Endothelial cell of umbilical vein (primary cell): ENCODE data around the gene IRF2. TPM values are rescaled to one million over a fixed set of nuclear protein-coding genes. Genes with fewer than 3 reads are reported as not detected.

ENCODE experiments used
- BruUV-seq: library from RNA; stranded (reverse); fragments of 400-500 nt; replicated peaks from 2 replicates; lab custom pipeline; 2021; lab: Mats Ljungman, UMichigan
- CTCF ChIA-PET: fragments of 300-600, 350-600 bp; sonication (Branson Sonifier 250); formaldehyde crosslinking; loops from one replicate; lab custom pipeline; 2021; ENCODE audit warnings: antibody characterized with exemption, inconsistent platforms; lab: Charles Lee
- POLR2A ChIA-PET: fragments of 300-600, 350-600 bp; sonication (Branson Sonifier 250); formaldehyde crosslinking; loops from one replicate; lab custom pipeline; 2021; ENCODE audit warnings: antibody characterized with exemption, inconsistent platforms; lab: Charles Lee
- DNase-seq: peaks from one replicate; pipeline ENCODE4 v3.0.0-alpha.2; 2011; ENCODE audit warnings: low read depth, low spot score
- FAIRE-seq: peaks from 2 replicates; lab custom pipeline; 2011; peaks lifted over from hg19 to GRCh38; lab: Jason Lieb, UNC
- H2AFZ ChIP-seq: 2 replicates; pipeline ENCODE4 v1.6.0; 2012; ENCODE audit warnings: low read depth, low read length, control low read depth, inconsistent platforms
- H3K27ac ChIP-seq: 2 replicates; pipeline ENCODE4 v1.5.1; 2011; ENCODE audit warnings: low read depth, mild to moderate bottlenecking, control low read depth, low read length, moderate library complexity; ENCODE audit not compliant: insufficient read depth
- H3K27me3 ChIP-seq, 2 experiments: 2 replicates each; pipeline versions ENCODE4 v1.6.0 to v1.6.1; 2011; ENCODE audit warnings: low read length in 2 of 2, mixed read lengths in 1 of 2; ENCODE audit not compliant: control insufficient read depth in 2 of 2, insufficient read depth in 2 of 2
- H3K36me3 ChIP-seq, 2 experiments: 2 replicates in 1 of 2; 3 replicates in 1 of 2; pipeline ENCODE4 v1.5.1; 2011; ENCODE audit warnings: low read length in 2 of 2, mild to moderate bottlenecking in 1 of 2, moderate library complexity in 1 of 2; ENCODE audit not compliant: control insufficient read depth in 2 of 2, insufficient read depth in 2 of 2; ENCODE audit errors: extremely low read depth in 1 of 2
- H3K4me1 ChIP-seq: 3 replicates; pipeline ENCODE4 v1.5.1; 2011; ENCODE audit warnings: mild to moderate bottlenecking, low read length; ENCODE audit not compliant: control insufficient read depth, insufficient read depth; ENCODE audit errors: extremely low read depth
- H3K4me2 ChIP-seq: 2 replicates; pipeline ENCODE4 v1.6.1; 2011; ENCODE audit warnings: low read length, control low read depth, mixed read lengths; ENCODE audit not compliant: insufficient read depth
- H3K4me3 ChIP-seq, 3 experiments: fragments of 200-600 bp in 1 of 3; sonication (generic), shearing (Covaris generic) in 1 of 3; replicated peaks in 1 of 3; 2 replicates each; pipeline ENCODE4 v1.5.1; 2011 to 2016; ENCODE audit warnings: control low read depth in 3 of 3, low read length in 3 of 3, mild to moderate bottlenecking in 2 of 3, inconsistent platforms in 1 of 3, low read depth in 1 of 3, moderate library complexity in 1 of 3; ENCODE audit not compliant: insufficient read depth in 1 of 3
- H3K79me2 ChIP-seq: 2 replicates; pipeline ENCODE4 v1.6.0; 2012; ENCODE audit warnings: low read length, inconsistent platforms; ENCODE audit not compliant: control insufficient read depth, insufficient read depth
- H3K9ac ChIP-seq: replicated peaks from 2 replicates; pipeline ENCODE3; 2011; ENCODE audit warnings: low read length, control low read depth; ENCODE audit not compliant: insufficient read depth; ENCODE audit errors: extremely low read depth
- H3K9me1 ChIP-seq: replicated peaks from 3 replicates; pipeline ENCODE4 v1.6.0; 2011; ENCODE audit warnings: mild to moderate bottlenecking, low read length; ENCODE audit not compliant: control insufficient read depth, insufficient read depth; ENCODE audit errors: extremely low read depth
- H3K9me3 ChIP-seq: replicated peaks from 2 replicates; pipeline ENCODE4 v1.5.1; 2012; ENCODE audit warnings: low read length, inconsistent platforms; ENCODE audit not compliant: control insufficient read depth, insufficient read depth
- H4K20me1 ChIP-seq: replicated peaks from 2 replicates; pipeline ENCODE3; 2011; ENCODE audit warnings: mild to moderate bottlenecking, low read length; ENCODE audit not compliant: control insufficient read depth, insufficient read depth; ENCODE audit errors: extremely low read depth
- EZH2 ChIP-seq: IDR thresholded peaks from 2 replicates; pipeline ENCODE4 v1.6.1; 2012; ENCODE audit warnings: borderline replicate concordance, low read depth, mild to moderate bottlenecking, moderate library complexity, low read length, inconsistent platforms; ENCODE audit not compliant: severe bottlenecking
- FOS ChIP-seq: IDR thresholded peaks from 2 replicates; pipeline ENCODE4 v1.6.1; 2011; ENCODE audit warnings: mild to moderate bottlenecking, low read length, moderate library complexity, borderline replicate concordance; ENCODE audit not compliant: insufficient read depth
- GATA2 ChIP-seq: IDR thresholded peaks from 2 replicates; pipeline ENCODE4 v1.7.0; 2011; ENCODE audit warnings: low read depth, mild to moderate bottlenecking, moderate library complexity, mixed read lengths, low read length; ENCODE audit not compliant: insufficient read length, insufficient read depth
- JUN ChIP-seq: IDR thresholded peaks from 2 replicates; pipeline ENCODE4 v1.6.1; 2011; ENCODE audit warnings: borderline replicate concordance, low read depth; ENCODE audit not compliant: insufficient read length, insufficient read depth
- MAX ChIP-seq: IDR thresholded peaks from 2 replicates; pipeline ENCODE4 v1.6.1; 2011; ENCODE audit not compliant: insufficient read depth, insufficient read length
- MYC ChIP-seq: IDR thresholded peaks from one replicate; pipeline ENCODE4 v1.6.1; 2011; ENCODE audit warnings: mild to moderate bottlenecking, low read depth, low read length
- POLR2A ChIP-seq: IDR thresholded peaks from 2 replicates; pipeline ENCODE4 v1.6.1; 2012; ENCODE audit warnings: low read depth, mild to moderate bottlenecking, control low read depth, low read length
- POLR2AphosphoS5 ChIP-seq: IDR thresholded peaks from 2 replicates; pipeline ENCODE4 v1.6.1; 2012; ENCODE audit warnings: low read depth, mild to moderate bottlenecking, control low read depth, low read length, moderate library complexity; ENCODE audit not compliant: insufficient read depth
- dilution Hi-C: fragments of 300-500 bp; cut with MboI; formaldehyde crosslinking; loops from one replicate; pipeline ENCODE4 v1.15.0; 2019; ENCODE audit warnings: low sequenced_read_pairs; ENCODE audit not compliant: extremely low pct_ligation_motif_present
- intact Hi-C: fragments of 100-400 bp; cut with micrococcal nuclease; formaldehyde crosslinking; loops from one replicate; pipeline ENCODE4 v1.10.0; 2022
- polyA plus RNA-seq, 4 experiments: library from polyadenylated mRNA; depleted of rRNA in 3 of 4; stranded (reverse) in 3 of 4; unstranded in 1 of 4; fragments of >200 nt; gene quantifications; 2 replicates each; pipeline versions ENCODE4 v1.2.1 to v1.2.3, GENCODE V29; 2011 to 2012; ENCODE audit warnings: missing spikeins in 1 of 4
- total RNA-seq: library from RNA; stranded (reverse); gene quantifications from 2 replicates; pipeline ENCODE4 v1.2.3, GENCODE V29; 2021
- TF ChIP-seq, protein P1 (sequence below), 2 donors: IDR thresholded peaks; 1 replicate in 1 of 2; 2 replicates in 1 of 2; pipeline ENCODE4 v1.5.1; 2011; ENCODE audit warnings: low read length in 2 of 2, mild to moderate bottlenecking in 2 of 2, moderate library complexity in 2 of 2, control low read depth in 1 of 2, inconsistent platforms in 1 of 2, low read depth in 1 of 2; ENCODE audit not compliant: insufficient read depth in 1 of 2; ENCODE audit errors: extremely low read depth in 1 of 2

Gene IRF2
- total and polyA plus RNA-seq, 2 donors (not counting 3 experiments of a cell fraction or from before 2014, with no cell fraction given): 26.9 to 27.6 TPM

DNA sequence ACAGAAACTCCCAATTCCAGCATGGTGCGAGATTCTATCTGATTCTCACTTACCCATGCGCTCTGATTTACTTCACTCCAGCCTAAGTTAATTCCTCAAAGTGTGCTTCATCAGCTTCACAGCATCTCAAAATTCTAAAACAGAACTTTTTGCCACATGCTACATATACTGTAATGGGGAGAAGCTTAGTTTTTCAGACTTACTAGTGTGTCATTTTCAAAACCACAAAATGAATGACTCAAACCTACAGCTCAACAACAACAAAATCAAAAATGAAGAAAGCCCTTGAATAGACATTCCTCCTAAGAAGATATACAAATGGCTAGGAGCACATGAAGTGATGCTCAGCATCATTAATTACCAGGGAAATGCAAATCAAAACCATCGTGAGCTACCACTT is 14.9 kb downstream of the IRF2 start:
- no peak overlapping the region for H3K27ac ChIP-seq
- peaks cover 19% of the 10 kb centered on the region for H3K4me1 ChIP-seq
- H3K4me2 ChIP-seq: no peak overlapping the region
- no peaks in the 10 kb centered on the region for H3K27me3 ChIP-seq
- H3K9ac ChIP-seq: no peak overlapping the region
- TF ChIP-seq FOS (peak; percentile 29), MAX (no peak)
- DNase-seq (no peak), FAIRE-seq (no peak)
- CTCF ChIA-PET: interaction anchor here (0.9 to 1.1 kb wide), 2 partner anchors 11 to 195 kb away, joined by 3 read pairs; no protein-coding TSS in a partner anchor
- dilution Hi-C loops (no loop called here), intact Hi-C loops (no loop called here)
- POLR2A ChIA-PET: no interaction called here
- H3K79me2 ChIP-seq: peaks cover 34% of the 10 kb centered on the region
- H3K4me3 ChIP-seq: no peak overlapping the region
- no peaks in the 10 kb centered on the region for H4K20me1 ChIP-seq
- BruUV-seq: no TSS peak
- H3K9me3 ChIP-seq: no peaks in the 10 kb centered on the region
- no peaks in the 10 kb centered on the region for H3K9me1 ChIP-seq
- H2AFZ ChIP-seq: no peak overlapping the region
- no peaks in the 10 kb centered on the region for H3K36me3 ChIP-seq

DNA sequence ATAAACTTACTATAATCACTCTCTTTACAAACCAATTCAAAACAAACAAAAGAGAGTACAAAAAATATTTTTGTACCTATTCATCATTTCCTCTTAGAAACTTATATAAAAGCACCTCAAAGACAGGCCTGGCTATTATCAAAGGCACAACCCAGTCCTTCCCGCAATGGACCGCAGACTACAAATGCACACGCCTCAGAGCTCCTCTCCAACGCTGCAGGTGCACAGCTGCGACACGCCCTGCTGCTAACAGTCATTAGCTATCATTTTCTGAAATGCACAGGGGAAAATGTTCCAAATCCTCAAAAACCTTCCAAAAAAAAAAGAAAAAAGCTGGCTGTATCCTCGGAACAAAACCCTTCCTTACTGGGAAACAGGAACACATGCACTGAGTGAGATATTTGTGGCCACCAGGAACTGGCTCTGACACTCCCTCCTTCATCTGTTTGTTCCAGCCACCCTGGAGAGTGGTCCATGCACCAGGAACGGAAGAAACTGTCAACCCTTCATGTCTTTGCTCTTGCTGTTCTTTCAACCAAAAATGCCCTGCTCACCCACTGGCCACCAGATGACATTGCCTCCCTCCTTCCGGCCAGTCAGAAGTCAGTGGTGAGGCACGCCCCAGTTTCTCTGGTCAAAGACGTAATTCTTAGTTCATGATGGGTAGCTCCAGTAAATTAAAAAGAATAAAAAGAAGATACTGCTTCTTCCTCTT is 16.7 kb downstream of the IRF2 start:
- intact Hi-C loops: no loop called here
- no peak for TF ChIP-seq EZH2
- TF ChIP-seq MYC: no peak
- TF ChIP-seq POLR2A: no peak
- TF ChIP-seq POLR2AphosphoS5: no peak
- TF ChIP-seq GATA2: no peak
- TF ChIP-seq, protein P1, sequence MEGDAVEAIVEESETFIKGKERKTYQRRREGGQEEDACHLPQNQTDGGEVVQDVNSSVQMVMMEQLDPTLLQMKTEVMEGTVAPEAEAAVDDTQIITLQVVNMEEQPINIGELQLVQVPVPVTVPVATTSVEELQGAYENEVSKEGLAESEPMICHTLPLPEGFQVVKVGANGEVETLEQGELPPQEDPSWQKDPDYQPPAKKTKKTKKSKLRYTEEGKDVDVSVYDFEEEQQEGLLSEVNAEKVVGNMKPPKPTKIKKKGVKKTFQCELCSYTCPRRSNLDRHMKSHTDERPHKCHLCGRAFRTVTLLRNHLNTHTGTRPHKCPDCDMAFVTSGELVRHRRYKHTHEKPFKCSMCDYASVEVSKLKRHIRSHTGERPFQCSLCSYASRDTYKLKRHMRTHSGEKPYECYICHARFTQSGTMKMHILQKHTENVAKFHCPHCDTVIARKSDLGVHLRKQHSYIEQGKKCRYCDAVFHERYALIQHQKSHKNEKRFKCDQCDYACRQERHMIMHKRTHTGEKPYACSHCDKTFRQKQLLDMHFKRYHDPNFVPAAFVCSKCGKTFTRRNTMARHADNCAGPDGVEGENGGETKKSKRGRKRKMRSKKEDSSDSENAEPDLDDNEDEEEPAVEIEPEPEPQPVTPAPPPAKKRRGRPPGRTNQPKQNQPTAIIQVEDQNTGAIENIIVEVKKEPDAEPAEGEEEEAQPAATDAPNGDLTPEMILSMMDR (IDR thresholded peaks at IDR 0.05; ENCODE audit: extremely low read depth in 1 of 2, insufficient read depth in 1 of 2, low read depth in 1 of 2, low read length in 2 of 2): no peak
- TF ChIP-seq JUN: no peak
- TF ChIP-seq MAX: no peak
- no peak for TF ChIP-seq FOS
- FAIRE-seq: no peak
- no peaks in the 10 kb centered on the region for H3K36me3 ChIP-seq
- peaks cover 36% of the 10 kb centered on the region for H3K4me1 ChIP-seq
- no peak overlapping the region for H3K4me2 ChIP-seq
- H3K9me1 ChIP-seq: no peaks in the 10 kb centered on the region
- dilution Hi-C loops: no loop called here
- H3K4me3 ChIP-seq: no peak overlapping the region
- no TSS peak for BruUV-seq
- no peaks in the 10 kb centered on the region for H3K9me3 ChIP-seq
- no peak overlapping the region for H3K9ac ChIP-seq
- H3K27ac ChIP-seq: no peak overlapping the region
- DNase-seq: no peak
- no peaks in the 10 kb centered on the region for H3K27me3 ChIP-seq
- no peak overlapping the region for H2AFZ ChIP-seq
- H3K79me2 ChIP-seq: peaks cover 30% of the 10 kb centered on the region
- no peaks in the 10 kb centered on the region for H4K20me1 ChIP-seq
- ChIA-PET CTCF (interaction anchor here (1.0 to 1.7 kb wide), 2 partner anchors 17 to 193 kb away, joined by 4 to 5 read pairs; partner anchors contain the start of gene IRF2), POLR2A (interaction anchor here (0.6 kb wide), 1 partner anchor 191 kb away, joined by 4 read pairs; the partner anchor contains the start of gene CASP3)
